ENCODE data around the gene FAM111A.
A peak's percentile ranks its signal among the peaks of the same experiment; 100 is the strongest.
"Not testable (repeated sequence)": the region's sequence is repeated elsewhere in the genome, so short reads cannot be mapped to it uniquely, and the experiment has no call there.

Gene FAM111A

GRCh38 chr11:59119826-59120225 lies 22.8 kb upstream of the FAM111A start:
- Mint-ChIP-seq H3K4me3 (no peak overlapping the region), H3K27ac (no peak overlapping the region)

GRCh38 chr11:59135648-59136461 lies 6.8 kb upstream of the FAM111A start:
- no peaks in the 10 kb centered on the region for H3K27me3 Mint-ChIP-seq (ENCODE audit: low read depth)
- H3K9me3 Mint-ChIP-seq: peaks cover 13% of the 10 kb centered on the region
- H3K4me1 Mint-ChIP-seq: peaks cover 5% of the 10 kb centered on the region
- peak overlapping the region; percentile 55 to 89 (median 79) for H3K27ac Mint-ChIP-seq
- TF ChIP-seq CTCF (IDR thresholded peaks at IDR 0.05; ENCODE audit: unreplicated experiment in 3 of 3): peak; percentile 97 to 99 (median 98)
- H3K4me3 Mint-ChIP-seq: peak overlapping the region; percentile 67 to 77 (median 70)
- H3K36me3 Mint-ChIP-seq (ENCODE audit: low read depth): peaks cover 19% of the 10 kb centered on the region

More at GRCh38 chr11:59119826-59120225, 22.8 kb upstream of the FAM111A start:
- H3K4me1 Mint-ChIP-seq: no peaks in the 10 kb centered on the region
- peaks cover 40% of the 10 kb centered on the region for H3K9me3 Mint-ChIP-seq
- H3K36me3 Mint-ChIP-seq (ENCODE audit: low read depth): peaks cover 69% of the 10 kb centered on the region
- no peaks in the 10 kb centered on the region for H3K27me3 Mint-ChIP-seq (ENCODE audit: low read depth)
- no peak for TF ChIP-seq CTCF (IDR thresholded peaks at IDR 0.05; ENCODE audit: unreplicated experiment in 3 of 3)

GRCh38 chr11:59136551-59136950 lies 6.1 kb upstream of the FAM111A start:
- not testable (repeated sequence) for H3K4me3 Mint-ChIP-seq
- Mint-ChIP-seq H3K36me3 (ENCODE audit: low read depth) (peaks cover 15% of the 10 kb centered on the region), H3K27ac (peak overlapping the region; percentile 55 to 89 (median 79))

GRCh38 chr11:59137190-59137589 lies 5.5 kb upstream of the FAM111A start:
- Mint-ChIP-seq H3K27me3 (ENCODE audit: low read depth) (no peaks in the 10 kb centered on the region), H3K9me3 (peaks cover 7% of the 10 kb centered on the region), H3K36me3 (ENCODE audit: low read depth) (peaks cover 13% of the 10 kb centered on the region), H3K4me1 (peaks cover 9% of the 10 kb centered on the region), H3K27ac (peak overlapping the region in 1 of 3 experiments; percentile 89), H3K4me3 (no peak overlapping the region)
- no peak for TF ChIP-seq CTCF (IDR thresholded peaks at IDR 0.05; ENCODE audit: unreplicated experiment in 3 of 3)

More at GRCh38 chr11:59136551-59136950, 6.1 kb upstream of the FAM111A start:
- not testable (repeated sequence) for H3K27me3 Mint-ChIP-seq (ENCODE audit: low read depth); H3K9me3 Mint-ChIP-seq; H3K4me1 Mint-ChIP-seq

GRCh38 chr11:59138643-59139042 lies 4.0 kb upstream of the FAM111A start:
- H3K4me1 Mint-ChIP-seq: peaks cover 22% of the 10 kb centered on the region
- no peaks in the 10 kb centered on the region for H3K9me3 Mint-ChIP-seq
- peaks cover 9% of the 10 kb centered on the region for H3K27me3 Mint-ChIP-seq (ENCODE audit: low read depth)
- no peaks in the 10 kb centered on the region for H3K36me3 Mint-ChIP-seq (ENCODE audit: low read depth)
- no peak overlapping the region for H3K27ac Mint-ChIP-seq
- TF ChIP-seq CTCF (IDR thresholded peaks at IDR 0.05; ENCODE audit: unreplicated experiment in 3 of 3): no peak
- H3K4me3 Mint-ChIP-seq: no peak overlapping the region

- Mint-ChIP-seq H3K27me3 (ENCODE audit: low read depth) (peaks cover 15% of the 10 kb centered on the region), H3K27ac (peak overlapping the region in 1 of 3 experiments; percentile 92), H3K36me3 (ENCODE audit: low read depth) (no peaks in the 10 kb centered on the region), H3K9me3 (no peaks in the 10 kb centered on the region), H3K4me1 (peaks cover 35% of the 10 kb centered on the region), H3K4me3 (peak overlapping the region; percentile 14 to 94 (median 93))
- TF ChIP-seq CTCF (IDR thresholded peaks at IDR 0.05; ENCODE audit: unreplicated experiment in 3 of 3): no peak
These were observed 1.5 kb upstream of the FAM111A start for GRCh38 chr11:59141191-59141590.

All from nephron (organoid).